IPS DF 6.9 (cell line): ENCODE results near the gene FAM171A1.

Experiments used
- DNase-seq: peaks from one replicate; pipeline ENCODE4 v3.0.0-alpha.2; 2013; ENCODE audit warnings: low read depth, low spot score
- H3K27ac ChIP-seq: one replicate; pipeline ENCODE4 v1.5.1; 2013; ENCODE audit warnings: low read length, control low read depth
- H3K27me3 ChIP-seq: 2 replicates; pipeline ENCODE4 v1.6.1; 2013; ENCODE audit warnings: mild to moderate bottlenecking, low read length; ENCODE audit not compliant: control insufficient read depth, insufficient read depth
- H3K36me3 ChIP-seq: 2 replicates; pipeline ENCODE4 v1.6.1; 2013; ENCODE audit warnings: low read length; ENCODE audit not compliant: control insufficient read depth, insufficient read depth
- H3K4me1 ChIP-seq: 2 replicates; pipeline ENCODE4 v1.6.1; 2013; ENCODE audit warnings: low read length; ENCODE audit not compliant: control insufficient read depth, insufficient read depth
- H3K4me3 ChIP-seq: 2 replicates; pipeline ENCODE4 v1.5.1; 2013; ENCODE audit warnings: mild to moderate bottlenecking, low read length
- H3K9me3 ChIP-seq: 2 replicates; pipeline ENCODE4 v1.6.1; 2013; ENCODE audit warnings: low read length, inconsistent platforms; ENCODE audit not compliant: control insufficient read depth, insufficient read depth
- WGBS: extraction: QIAGEN DNeasy Blood & Tissue Kit; methylation state at CpG from one replicate; pipeline ENCODE4 v1.1.7; 2013; ENCODE audit warnings: mixed read lengths, missing lambda C conversion rate; ENCODE audit not compliant: insufficient read length, insufficient coverage; 5-methylcytosine and 5-hydroxymethylcytosine counted together

FAM171A1 gene

DNA sequence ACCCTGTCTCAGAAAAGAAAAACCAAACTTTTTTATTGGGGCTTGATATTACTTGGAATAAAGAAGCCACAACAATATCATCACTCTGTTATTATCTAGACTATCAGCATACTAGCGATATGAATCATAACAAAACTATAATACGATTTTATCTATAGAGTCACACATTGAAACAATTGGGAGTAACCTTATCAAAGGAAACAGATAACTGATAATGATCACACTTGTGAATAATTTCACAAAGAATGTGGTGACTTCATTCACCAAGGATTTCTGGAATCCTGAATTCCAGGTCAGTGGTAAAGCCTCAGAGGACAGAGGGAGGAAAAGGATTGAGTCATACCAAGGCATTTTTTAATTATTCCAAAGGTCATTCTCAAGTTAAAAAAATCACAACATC lies 170.5 kb downstream of the FAM171A1 start:
- Histone ChIP-seq H3K4me3 (no peak overlapping the region), H3K9me3 (no peaks in the 10 kb centered on the region), H3K27me3 (no peaks in the 10 kb centered on the region), H3K36me3 (no peaks in the 10 kb centered on the region), H3K4me1 (no peaks in the 10 kb centered on the region), H3K27ac (no peak overlapping the region)
- no peak for DNase-seq
- WGBS, result no CpG with 5 or more reads among the region's 2 CpGs

- H3K36me3 ChIP-seq, result no peaks in the 10 kb centered on the region
Measured at GRCh38 chr10:15197911-15198310, 173.2 kb downstream of the FAM171A1 start.

GRCh38 chr10:15197276-15197675 lies 173.8 kb downstream of the FAM171A1 start:
- H3K27ac ChIP-seq, result no peak overlapping the region
- no peaks in the 10 kb centered on the region for H3K9me3 ChIP-seq
- no peak overlapping the region for H3K4me3 ChIP-seq
- WGBS, result no CpG with 5 or more reads among the region's 2 CpGs
- H3K4me1 ChIP-seq, result no peaks in the 10 kb centered on the region
- no peaks in the 10 kb centered on the region for H3K27me3 ChIP-seq
- DNase-seq, result no peak
- H3K36me3 ChIP-seq, result no peaks in the 10 kb centered on the region

More at GRCh38 chr10:15197911-15198310, 173.2 kb downstream of the FAM171A1 start:
- Histone ChIP-seq H3K4me1 (no peaks in the 10 kb centered on the region), H3K9me3 (no peaks in the 10 kb centered on the region), H3K27me3 (no peaks in the 10 kb centered on the region), H3K27ac (no peak overlapping the region), H3K4me3 (no peak overlapping the region)
- no peak for DNase-seq
- no CpG with 5 or more reads among the region's 4 CpGs for WGBS

DNA sequence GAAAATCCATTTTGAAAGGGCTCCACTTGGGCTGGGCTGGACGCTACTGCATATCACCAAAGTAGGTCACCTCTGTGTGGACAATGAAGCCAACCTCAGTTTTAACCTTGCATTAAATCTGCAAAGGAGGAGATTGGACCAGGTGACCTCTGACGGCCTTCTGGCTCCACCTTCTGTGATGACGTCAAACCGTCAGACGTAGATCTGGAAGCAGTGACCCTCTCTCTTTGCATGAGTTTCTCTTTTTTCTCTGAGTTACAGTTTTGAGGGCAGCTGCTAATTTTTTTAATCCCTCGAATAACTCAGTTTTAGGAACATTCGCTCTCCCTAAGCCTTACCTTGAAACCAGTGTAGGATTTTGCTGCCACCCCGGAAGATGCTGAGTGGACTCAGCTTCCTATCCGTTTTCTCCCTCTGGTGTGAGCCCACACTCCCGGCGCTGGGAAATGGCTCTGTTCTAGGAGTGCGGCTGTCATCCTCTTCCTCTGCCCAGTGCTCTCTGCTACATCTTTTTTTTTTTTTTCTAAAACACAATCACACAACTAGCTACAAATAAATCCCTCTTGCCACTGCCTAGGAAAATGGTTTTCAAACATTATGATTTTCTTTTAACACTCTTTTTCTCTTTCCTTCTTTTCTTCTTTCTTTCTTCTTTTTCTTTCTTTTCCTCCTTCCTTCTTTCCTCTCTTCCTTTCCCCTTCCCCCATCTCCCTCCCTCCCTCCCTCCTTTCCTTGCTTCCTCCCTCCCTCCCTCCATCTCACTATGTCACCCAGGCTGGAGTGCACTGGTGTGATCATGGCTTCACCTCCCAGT lies 174.9 kb downstream of the FAM171A1 start:
- Histone ChIP-seq H3K4me3 (no peak overlapping the region), H3K27me3 (no peaks in the 10 kb centered on the region), H3K36me3 (no peaks in the 10 kb centered on the region), H3K27ac (no peak overlapping the region), H3K9me3 (no peaks in the 10 kb centered on the region), H3K4me1 (no peaks in the 10 kb centered on the region)
- no peak for DNase-seq
- no CpG with 5 or more reads among the region's 12 CpGs for WGBS

- no peaks in the 10 kb centered on the region for H3K4me1 ChIP-seq
- WGBS, result no CpG with 5 or more reads among the region's 11 CpGs
- H3K36me3 ChIP-seq, result no peaks in the 10 kb centered on the region
- H3K9me3 ChIP-seq, result no peaks in the 10 kb centered on the region
- H3K27me3 ChIP-seq, result no peaks in the 10 kb centered on the region
- H3K27ac ChIP-seq, result no peak overlapping the region
- no peak overlapping the region for H3K4me3 ChIP-seq
- DNase-seq, result no peak
Measured at GRCh38 chr10:15189133-15189885, 181.8 kb downstream of the FAM171A1 start.

DNA sequence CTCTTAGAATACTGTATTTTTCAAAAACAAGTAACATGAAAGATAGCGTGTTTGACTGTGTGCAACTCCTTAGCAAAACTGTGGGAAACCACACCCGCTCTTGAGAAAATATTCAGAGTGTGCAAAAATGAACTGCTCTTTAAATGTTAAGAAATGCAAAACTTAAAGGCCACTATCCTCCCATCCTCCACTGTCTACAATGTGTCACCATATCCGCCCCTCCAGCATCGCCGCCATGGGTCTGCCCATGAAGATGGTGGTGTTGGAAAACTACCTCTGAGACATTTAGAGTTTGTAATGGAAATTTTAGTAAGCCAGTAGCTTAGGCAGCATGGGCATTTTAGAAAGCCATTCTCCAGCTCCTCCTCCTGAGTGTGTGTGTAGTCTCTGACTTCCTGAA lies 182.5 kb downstream of the FAM171A1 start:
- H3K27me3 ChIP-seq, result no peaks in the 10 kb centered on the region
- no peak overlapping the region for H3K27ac ChIP-seq
- no peak for DNase-seq
- no peaks in the 10 kb centered on the region for H3K36me3 ChIP-seq
- H3K9me3 ChIP-seq, result no peaks in the 10 kb centered on the region
- H3K4me3 ChIP-seq, result no peak overlapping the region
- no peaks in the 10 kb centered on the region for H3K4me1 ChIP-seq
- WGBS, result no CpG with 5 or more reads among the region's 5 CpGs

GRCh38 chr10:15183689-15184481 lies 187.2 kb downstream of the FAM171A1 start:
- H3K4me3 ChIP-seq, result no peak overlapping the region
- no peak overlapping the region for H3K27ac ChIP-seq
- WGBS, result no CpG with 5 or more reads among the region's 11 CpGs
- no peaks in the 10 kb centered on the region for H3K9me3 ChIP-seq
- no peaks in the 10 kb centered on the region for H3K4me1 ChIP-seq
- no peaks in the 10 kb centered on the region for H3K27me3 ChIP-seq
- no peaks in the 10 kb centered on the region for H3K36me3 ChIP-seq
- DNase-seq, result no peak

GRCh38 chr10:15182540-15183207 lies 188.4 kb downstream of the FAM171A1 start:
- no peak overlapping the region for H3K4me3 ChIP-seq
- WGBS, result no CpG with 5 or more reads among the region's 8 CpGs
- H3K27ac ChIP-seq, result no peak overlapping the region
- no peaks in the 10 kb centered on the region for H3K4me1 ChIP-seq
- no peaks in the 10 kb centered on the region for H3K9me3 ChIP-seq
- DNase-seq, result no peak
- no peaks in the 10 kb centered on the region for H3K27me3 ChIP-seq
- no peaks in the 10 kb centered on the region for H3K36me3 ChIP-seq

- H3K4me1 ChIP-seq, result no peaks in the 10 kb centered on the region
- H3K27me3 ChIP-seq, result no peaks in the 10 kb centered on the region
- H3K27ac ChIP-seq, result no peak overlapping the region
- H3K9me3 ChIP-seq, result no peaks in the 10 kb centered on the region
- DNase-seq, result no peak
- no CpG with 5 or more reads among the region's 2 CpGs for WGBS
- no peaks in the 10 kb centered on the region for H3K36me3 ChIP-seq
- no peak overlapping the region for H3K4me3 ChIP-seq
Measured at GRCh38 chr10:15181576-15182156, 189.4 kb downstream of the FAM171A1 start.
